Measurements from ENCODE around the gene CPEB3.
"Not testable (repeated sequence)": the region's sequence is repeated elsewhere in the genome, so short reads cannot be mapped to it uniquely, and the experiment has no call there.

CPEB3 gene

DNA sequence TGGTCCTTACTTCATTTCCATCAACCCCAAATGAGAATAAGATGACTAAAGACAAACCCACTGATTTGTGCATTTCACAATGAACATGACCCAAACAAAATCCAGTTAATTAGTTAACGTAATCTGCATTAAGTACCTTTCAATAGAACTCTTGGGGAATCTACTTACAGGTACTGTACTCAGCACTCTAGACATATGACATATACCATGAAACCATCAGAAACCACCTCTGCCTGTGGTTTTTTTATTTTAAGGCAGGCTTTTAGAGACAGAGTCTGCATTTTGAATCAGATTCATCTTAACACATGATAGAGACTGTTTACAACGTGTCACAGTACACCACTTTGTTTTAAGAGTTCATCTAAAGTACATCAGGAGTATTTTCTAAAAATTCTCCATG is 198.9 kb downstream of the CPEB3 start:
- DNase-seq = no peak

DNA sequence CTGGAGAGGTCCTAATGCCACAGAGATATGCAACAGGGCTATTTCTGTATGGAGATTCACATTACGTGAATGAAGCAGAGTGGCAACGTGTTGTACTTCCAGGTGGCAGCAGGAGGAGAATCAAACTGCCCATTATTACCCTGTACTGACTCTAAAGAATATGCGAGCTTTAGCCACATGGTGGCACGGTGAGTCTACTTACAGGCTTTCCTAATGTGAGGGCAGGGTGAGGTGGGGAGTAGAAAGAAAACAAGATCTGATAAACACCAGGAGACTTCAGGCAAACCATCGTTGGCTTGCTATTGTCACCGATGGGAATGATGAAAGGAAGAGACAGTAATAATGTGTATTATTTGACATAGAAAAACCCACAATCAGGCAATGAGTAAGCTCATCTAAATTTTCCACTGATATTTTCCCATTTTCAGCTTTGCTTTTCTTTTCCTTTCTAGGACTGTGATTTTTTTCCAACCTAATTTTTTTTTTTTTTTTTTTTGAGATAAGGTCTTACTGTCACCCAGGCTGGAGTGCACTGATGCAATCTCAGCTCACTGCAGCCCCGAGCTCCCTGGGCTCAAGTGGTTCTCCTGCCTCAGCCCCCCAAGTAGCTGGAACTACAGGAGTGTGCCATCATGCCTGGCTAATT is 203.0 kb downstream of the CPEB3 start:
- peak; percentile 78 to 83 for DNase-seq

DNA sequence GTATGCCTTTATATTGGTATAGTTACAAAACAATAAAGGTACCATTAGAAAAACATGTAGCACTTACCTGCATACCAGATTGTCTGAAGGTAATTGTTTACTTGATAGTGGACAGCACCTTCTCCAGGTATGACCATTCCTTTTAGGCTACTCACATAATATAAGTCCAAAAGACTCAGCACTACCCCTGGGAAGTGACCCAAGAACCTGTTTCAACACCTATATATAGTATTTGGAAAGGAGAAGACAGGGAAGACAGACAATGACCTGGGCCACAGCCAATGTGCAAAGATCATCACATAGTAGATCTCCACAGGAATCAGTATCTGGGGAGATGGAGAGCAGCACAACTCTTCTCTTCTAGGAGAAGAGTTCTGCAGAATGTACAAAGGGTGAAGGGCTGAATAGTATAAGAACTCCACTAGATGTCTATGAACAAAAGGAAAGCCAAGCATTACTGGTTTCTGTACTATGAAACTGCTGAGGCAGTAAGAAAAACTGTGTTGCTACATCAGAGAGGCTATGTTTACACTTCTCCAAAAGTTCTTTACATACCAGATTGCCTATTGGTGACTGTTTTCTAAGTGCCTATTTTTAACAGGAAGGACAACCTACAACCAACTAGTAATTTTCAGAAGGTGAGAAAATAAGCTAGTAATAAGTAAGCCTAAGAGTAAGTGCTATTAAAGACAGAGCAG is 208.1 kb downstream of the CPEB3 start:
- DNase-seq = no peak

DNA sequence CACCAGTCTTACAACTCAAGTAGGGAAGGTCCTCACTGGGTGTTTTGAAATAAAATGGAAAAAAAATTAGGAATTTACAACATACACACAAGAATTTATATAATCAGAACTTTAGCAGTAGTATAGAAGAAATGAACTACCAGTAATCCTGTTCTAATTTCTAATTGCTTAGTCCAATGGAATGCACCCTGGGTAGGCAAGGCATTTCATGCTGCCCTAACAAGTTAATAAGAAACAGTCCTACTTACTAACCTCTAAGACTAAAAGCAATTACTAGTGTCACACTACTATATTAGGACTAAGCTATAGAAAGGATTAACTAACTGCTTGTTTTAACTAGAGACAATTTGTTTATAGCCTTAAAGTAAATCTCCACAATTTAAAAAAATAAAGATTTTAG is 209.2 kb downstream of the CPEB3 start:
- no peak for DNase-seq

DNA sequence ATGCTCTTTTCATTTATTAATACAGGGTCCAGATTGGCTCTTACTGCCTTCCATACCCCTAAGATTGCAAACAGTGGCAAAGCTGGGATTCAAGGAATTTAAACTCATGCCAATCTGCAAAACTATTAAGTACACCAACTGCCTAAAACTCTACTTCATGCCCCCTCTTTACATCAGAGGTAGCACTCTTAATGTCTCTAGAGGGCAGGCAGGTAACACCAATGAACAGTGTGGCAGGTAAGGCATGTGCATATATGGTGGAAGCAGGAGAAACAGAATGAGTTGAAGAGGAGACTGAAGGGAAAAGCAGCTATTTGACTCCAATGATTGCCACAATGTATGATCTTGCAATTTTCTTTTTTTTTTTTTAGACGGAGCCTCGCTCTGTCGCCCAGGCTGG is 210.6 kb downstream of the CPEB3 start:
- DNase-seq = no peak

DNA sequence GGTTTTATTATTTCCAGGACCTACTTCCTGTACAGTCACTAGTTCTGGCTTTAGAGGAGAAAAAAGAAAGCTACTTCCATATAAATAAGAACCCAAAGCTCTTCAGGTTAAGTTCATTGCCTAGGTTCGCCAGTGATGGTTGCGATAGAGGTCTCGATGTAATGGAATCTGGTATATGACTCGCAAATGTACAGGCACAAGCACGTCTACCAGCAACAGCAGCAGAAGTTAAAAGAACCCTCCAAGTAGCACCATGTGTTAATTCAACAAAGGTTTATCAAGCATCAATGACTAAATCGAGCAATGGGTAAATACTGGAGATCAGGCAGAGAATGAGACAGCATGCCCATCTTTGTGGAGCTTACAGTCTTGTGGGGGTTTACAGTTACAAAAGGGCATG is 211.9 kb downstream of the CPEB3 start:
- no peak for DNase-seq

DNA sequence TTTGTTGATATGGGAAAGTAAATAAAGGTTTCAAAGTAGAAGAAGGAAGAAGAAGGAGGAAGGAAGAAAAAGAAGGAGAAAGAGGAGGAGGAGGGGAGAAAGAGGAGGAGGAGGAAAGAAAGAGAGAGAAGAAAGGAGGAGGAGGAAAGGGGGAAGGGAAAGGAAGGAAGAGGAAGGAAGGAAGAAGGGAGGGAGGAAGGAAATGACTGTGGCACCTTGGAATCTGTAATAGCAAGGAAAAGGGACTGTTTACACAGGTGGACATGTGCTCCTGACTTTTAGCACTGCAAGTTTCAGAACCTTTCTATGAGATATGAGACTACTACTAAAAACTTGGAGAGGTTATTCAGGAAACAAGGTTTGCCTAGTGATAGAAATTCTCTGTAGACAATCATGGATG is 214.2 kb downstream of the CPEB3 start:
- no peak for DNase-seq

DNA sequence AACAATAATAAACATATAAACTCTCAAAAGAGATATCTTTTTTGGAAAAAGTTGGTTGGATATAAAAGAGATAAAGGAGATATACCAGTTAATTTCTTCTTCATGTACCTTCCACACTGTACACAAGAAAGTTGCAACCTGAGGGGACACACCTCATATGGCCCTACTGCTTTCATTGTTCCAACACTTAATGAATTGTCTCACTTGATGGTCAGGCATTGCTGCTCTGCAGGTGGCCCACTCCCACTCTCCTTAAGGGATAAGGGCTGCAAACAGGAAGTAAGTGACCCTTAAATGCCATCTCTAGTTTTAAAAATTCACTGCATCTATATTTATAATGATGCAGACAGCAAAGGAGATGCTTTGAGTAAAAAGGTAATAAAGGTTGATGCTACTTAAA is 215.0 kb downstream of the CPEB3 start:
- DNase-seq = no peak

DNA sequence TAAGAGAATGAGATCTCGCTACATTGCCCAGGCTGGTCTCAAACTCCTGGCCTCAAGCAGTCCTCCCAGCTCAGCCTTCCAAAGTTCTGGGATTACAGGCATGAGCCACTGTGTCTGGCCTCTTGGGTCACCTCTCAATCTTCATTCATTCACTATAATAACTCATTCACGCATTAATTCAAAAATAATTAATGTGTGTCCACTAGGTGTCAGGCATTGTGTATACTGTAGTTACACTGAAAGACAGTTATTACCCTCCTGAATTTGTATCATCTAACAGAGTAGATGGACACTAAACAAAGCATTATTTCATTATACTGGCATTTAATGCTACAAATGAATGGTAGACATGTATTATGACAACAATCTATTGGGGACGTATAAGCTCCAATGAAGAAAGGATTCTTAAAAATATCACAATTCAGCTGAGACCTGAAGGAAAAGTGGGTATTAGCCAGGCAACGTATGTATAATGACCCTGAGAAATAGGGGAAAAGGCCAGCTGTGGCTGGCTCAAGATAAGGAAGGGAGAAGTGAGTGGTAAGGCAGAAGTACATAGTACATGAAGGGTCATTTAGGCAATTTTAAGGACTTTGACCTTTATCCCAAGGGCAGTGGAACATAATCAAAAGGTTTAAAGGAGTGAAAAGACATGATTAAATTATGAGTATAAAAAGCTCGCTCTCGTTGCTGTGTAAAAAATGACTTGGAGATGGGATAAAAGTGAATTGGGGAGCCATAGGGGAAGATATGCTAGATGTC is 216.6 kb downstream of the CPEB3 start:
- DNase-seq = no peak

DNA sequence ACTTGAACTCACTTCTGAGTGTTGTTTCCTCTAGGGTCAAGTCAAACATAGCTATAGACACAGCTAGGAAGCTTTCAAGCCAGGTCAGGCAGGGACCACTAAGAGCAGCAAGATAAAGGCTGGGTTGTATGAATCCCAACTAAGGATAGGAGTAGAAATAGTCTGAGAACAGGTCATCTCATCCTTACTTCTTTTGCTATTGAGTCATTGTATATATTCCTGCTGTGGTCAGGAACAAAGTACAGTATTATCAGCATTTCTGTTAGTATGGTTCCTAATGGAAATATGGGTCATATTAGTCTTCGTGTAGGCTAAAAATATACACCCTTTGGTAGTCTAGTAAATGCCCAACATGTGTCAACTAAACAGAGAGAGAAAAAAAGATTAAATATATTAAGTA is 222.0 kb downstream of the CPEB3 start:
- DNase-seq = no peak

DNA sequence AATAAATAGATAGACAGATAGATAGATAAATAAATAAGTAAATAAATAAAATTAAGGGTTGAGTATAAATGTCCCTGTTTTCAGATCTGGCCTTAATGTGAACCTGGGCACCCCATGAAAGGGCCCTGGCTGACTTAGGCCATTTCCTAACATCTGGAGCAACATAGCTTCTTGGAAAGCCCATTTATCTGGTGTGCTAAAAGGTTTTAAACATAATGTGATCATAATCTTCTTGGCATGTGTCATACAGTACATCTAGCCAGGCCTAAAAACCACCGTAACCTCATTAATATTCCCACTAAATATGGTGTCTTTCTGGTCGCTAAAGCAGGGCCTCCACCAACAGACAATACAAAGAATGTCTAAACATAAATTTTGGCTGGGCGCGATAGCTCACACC is 224.5 kb downstream of the CPEB3 start:
- no peak for DNase-seq

DNA sequence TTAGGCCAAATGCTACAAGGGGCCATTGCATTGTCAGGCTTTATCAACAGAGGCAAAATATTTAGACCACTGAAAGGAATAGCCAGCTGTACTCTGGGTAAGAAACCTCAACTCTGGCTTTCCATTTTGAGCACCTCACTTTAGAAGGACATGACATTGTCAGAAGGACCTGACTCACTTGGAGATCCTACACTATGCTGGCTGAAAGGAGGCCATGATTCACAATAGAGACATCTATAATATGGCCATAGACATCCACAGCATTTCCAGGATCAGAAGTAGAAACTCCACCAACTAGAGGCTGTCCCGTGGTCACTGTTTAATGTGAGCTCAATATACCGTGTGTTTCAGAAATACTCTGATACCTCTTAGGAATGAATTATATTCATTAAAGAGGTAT is 226.4 kb downstream of the CPEB3 start:
- DNase-seq = no peak

DNA sequence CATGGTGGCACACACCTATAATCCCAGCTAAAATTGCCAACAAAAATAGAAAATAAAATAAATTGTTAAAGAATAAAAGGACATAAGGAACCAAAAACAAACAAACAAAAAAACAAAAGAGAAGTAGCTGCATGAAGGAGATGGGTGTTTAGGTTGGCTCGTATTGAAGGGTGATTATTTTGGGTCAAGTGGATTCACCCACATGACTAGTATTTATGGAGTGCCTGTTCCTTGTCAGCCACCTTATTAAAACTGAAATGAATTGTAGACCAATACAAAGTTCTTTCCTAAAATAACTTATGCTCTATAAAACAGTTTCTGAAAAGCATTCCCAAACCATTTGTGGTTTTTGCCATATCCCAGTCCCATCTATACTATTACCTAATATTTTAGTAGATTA is 228.6 kb downstream of the CPEB3 start:
- DNase-seq = no peak

DNA sequence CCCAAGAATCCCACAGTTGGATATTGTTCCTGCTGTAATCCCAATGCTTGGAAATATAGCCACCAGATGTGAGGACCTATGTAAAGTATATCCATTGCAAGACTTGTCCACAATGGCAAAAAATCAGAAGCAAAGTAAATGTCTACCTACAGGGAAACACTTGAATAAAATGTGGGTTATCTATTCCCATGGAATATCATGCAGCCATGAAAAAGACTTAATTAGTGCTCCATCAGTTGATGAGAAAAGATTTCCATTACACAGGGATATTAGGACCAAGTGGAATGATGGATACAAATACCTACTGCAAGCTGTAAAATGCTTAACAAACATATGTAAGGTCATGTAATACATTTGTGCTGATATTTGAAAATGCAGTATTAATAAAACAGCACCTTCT is 236.1 kb downstream of the CPEB3 start:
- no peak for DNase-seq

DNA sequence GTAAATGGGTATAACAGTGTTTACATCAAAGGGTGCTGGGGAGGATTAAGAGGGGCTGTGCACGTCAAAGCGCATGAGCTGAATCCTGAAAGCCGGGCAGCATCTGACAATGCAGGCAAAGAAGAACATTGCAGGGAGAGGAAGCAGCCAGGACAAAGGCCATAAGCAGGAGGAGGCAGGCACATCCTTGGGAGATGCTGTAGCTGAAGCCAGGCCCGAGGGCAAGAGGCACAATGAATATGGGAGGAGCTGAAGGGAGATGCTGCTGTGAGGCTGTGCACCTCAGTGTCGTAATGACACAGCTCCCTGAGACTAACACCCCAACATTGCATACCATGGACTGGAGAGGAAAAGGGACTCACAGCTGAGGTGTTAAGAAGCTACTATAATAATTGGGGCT is 238.1 kb downstream of the CPEB3 start:
- no peak for DNase-seq

DNA sequence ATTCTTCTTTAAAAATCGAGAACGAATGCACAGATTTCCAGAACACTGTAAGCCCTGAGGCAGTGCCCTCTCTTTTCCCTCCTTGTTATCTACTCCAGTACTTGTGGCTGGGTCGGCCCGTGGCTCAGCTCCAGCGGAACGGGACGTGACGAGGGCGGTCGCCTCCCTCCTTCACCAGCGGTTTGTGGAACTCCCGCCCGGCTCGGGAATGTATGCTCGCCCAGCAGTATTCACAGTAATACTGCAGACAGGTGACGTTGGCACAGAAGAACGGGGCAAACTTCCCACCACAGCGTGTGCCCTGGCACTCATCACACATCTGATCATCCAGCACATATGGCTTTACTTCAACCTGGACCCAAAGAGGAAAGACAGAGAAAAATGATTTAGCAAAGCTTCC is 238.8 kb downstream of the CPEB3 start:
- no peak for DNase-seq

DNA sequence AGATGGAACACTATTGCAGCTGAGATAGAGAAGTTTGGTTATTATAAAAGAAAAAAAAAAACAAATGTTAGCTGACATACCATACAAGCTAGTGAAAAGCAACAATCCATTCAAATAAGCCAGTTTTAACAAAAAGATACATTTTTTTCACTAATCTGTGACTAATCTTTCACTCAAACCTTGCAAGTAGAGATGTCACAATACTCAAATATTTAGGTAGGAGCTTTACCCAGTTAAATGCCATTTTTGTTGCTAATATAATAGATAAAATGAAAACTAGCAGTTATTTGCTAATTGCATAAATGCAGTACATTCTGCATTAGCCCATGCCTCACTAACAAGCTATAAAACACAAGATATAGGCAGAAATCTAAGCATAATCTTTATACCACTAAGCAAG is 243.7 kb downstream of the CPEB3 start:
- DNase-seq = no peak

DNA sequence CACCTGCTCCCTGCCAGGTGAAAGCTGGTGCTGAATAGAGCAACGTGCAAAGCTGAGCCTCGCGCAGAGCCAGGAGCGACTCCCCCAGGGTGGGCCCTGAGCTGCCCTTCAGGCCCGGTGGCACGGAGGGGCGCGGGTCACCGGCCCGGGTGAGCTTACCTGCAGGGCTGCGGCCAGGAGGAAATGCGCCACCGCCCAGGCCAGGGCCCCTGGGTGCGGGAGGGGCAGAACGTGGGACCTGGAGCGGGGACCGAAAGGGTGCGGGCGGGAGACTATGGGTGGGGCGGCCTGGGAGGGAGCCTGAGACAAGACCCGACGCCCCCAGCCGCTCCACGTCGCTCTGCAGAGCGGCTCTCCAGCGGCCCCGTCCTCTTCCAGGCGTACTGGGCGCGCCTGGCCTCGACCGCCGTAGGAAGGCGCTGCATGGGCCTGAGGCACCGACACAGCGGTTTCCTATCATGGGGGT is 245.2 kb downstream of the CPEB3 start:
- DNase-seq = no peak

DNA sequence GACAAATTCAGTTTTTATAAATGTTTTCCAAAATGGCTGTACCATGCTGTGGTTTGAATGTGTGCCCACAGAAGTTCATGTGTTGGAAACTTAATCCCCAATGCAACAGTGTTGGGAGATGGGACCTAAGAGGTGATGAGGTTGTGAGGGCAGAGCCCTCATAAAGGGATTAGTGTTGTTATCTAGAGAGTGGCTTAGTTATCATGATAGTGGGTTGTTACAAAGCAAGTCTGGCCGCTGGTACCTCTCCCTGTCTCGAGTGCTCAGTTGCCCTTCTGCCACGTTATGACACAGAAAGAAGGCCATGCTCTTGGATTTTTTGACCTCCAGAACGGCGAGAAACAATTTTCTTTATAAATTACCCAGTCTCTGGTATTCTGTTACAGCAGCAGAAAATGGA is 248.3 kb downstream of the CPEB3 start:
- DNase-seq = no peak

DNA sequence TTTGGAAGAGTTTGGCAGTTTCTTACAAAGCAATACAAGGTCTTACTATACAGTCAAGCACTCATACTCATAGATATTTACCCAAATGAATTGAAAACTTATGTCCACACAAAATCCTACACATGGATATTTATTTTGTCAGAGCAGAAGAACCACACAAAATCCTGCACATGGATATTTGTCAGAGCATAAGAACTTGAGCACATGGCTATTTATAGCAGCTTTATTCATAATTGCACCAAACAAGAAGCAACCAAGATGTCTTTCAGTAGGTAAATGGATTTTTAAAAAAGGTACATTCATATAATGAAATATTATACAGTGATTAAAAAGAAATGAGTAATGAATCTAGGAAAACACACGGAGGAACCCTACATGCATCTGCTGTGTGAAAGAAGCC is 251.9 kb downstream of the CPEB3 start:
- DNase-seq = no peak

DNA sequence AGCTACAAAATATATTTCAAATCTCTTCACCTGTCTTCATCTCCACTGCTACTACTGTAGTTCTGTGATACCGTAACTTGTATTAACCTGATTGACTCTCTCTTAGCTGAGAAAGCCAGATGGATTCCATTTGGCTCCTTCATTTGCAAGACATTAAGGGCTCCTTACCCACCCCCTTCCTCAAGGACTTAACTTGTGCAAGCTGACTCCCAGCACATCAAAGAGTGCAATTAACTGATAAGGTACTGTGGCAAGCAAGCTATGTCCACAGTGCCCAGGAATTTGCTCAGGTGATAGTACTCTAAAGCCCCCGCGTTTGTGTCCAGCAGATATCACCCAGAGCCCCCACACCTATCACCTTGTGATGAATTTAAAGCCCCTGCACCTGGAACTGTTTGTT is 257.8 kb downstream of the CPEB3 start:
- not testable (repeated sequence) for DNase-seq

DNA sequence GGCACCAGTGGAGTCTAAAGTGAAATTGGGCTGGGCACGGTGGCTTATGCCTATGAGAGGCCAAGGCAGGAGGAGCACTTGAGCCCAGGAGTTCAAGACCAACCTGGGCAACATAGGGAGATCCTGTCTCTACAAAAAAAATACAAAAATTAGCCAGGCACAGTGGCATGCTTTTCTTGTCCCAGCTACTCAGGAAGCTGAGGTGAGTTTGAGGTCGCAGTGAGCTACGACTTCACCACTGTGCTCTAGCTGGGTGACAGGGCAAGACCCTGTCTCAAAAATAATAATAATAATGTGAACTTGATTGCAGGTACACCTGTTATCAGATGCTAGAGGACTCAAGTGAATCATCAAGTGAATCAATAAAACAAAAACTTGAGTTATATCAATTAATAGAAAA is 259.3 kb downstream of the CPEB3 start:
- DNase-seq = no peak

DNA sequence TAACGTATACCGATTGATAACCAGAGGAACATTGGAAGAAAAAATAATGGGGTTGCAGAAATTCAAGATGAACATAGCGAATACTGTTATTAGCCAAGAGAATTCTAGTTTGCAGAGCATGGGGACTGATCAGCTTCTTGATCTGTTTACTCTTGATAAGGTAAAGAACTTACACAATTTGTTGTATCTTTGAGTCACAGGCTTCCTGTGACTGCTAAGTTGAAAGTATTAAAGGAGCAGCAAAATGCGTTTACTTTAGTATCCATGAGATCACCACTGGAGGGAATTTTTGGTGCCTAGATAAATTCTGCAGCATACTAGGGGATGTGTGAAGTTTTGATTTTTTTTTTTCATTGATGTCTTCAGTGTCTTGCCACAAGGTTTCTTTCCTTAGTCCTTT is 263.7 kb downstream of the CPEB3 start:
- DNase-seq = no peak

DNA sequence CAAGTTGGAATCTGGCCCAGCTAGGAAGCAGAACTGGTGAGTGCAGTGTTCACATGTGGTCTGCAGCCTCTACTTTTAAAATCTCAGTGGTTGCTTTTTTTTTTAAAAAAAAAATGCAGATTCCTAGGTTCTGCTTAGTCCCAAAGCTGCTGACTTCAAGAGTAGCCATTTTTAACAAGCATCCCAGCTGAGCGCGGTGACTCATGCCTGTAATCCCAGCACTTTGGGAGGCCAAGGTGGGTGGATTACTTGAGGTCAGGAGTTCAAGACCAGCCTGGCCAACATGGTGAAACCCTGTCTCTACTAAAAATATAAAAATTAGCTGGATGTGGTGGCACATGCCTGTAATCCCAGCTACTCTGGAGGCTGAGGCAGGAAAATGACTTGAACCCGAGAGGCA is 265.5 kb downstream of the CPEB3 start:
- not testable (repeated sequence) for DNase-seq
